ENCODE data around the gene ASCC3.

GRCh38 chr6:100612094-100612493, 269.0 kb downstream of the ASCC3 start:
- no peak for TF ChIP-seq CTCF (IDR thresholded peaks at IDR 0.05; ENCODE audit: poor library complexity)
- no peak for TF ChIP-seq EZH2phosphoT487 (IDR thresholded peaks at IDR 0.05; ENCODE audit: low read depth, severe bottlenecking, unreplicated experiment)

Measured in hepatocyte (in vitro differentiated cells).